Measurements from ENCODE around the gene INPP5D. TPM values are rescaled to one million over a fixed set of nuclear protein-coding genes. Genes with fewer than 3 reads are reported as not detected.

INPP5D gene
- total and polyA plus RNA-seq, 2 of the 13 experiments (the other 11 are each of a cell fraction or from before 2014, with no cell fraction given): 16.7 to 18.0 TPM

DNA sequence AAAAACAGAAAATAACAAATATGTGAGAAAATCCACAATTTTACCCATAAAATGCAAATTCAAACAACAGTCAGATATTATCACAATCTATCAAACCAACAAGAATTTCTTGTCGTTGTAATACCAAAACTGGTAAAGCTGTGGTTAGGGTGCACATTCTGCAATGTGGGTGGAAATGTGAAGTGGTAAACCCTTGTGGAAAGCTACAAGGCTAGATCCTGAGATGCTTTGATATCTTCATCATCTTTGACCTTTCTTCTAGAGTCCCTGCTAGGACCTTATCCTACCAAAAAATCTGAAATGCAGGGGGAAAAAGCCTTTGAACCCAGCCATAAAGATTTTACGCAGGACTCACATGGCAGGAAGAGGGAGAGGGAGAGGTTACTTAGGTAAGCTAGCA is 174.1 kb downstream of the INPP5D start:
- no peaks in the 10 kb centered on the region for H3K79me2 ChIP-seq (ENCODE audit: insufficient read depth, low read length)
- no peak overlapping the region for H3K4me3 ChIP-seq (replicated peaks in 1 of 3; ENCODE audit: insufficient read depth in 1 of 3, low read depth in 2 of 3, low read length in 3 of 3)
- H2AFZ ChIP-seq (ENCODE audit: low read length): no peak overlapping the region
- intact Hi-C loops (cut with micrococcal nuclease; ENCODE audit: unreplicated experiment): no loop called here
- peaks cover 24% of the 10 kb centered on the region for H3K4me1 ChIP-seq (ENCODE audit: insufficient read depth, low read length)
- TF ChIP-seq ZFP90 (CRISPR knock-in tag; IDR thresholded peaks at IDR 0.05; ENCODE audit: borderline replicate concordance) (no peak), EHMT2 (IDR thresholded peaks at IDR 0.05; ENCODE audit: borderline replicate concordance, low read depth, low read length) (no peak), ZNF530 (CRISPR knock-in tag; IDR thresholded peaks at IDR 0.05; ENCODE audit: low read depth) (no peak), WIZ (CRISPR knock-in tag; IDR thresholded peaks at IDR 0.05) (no peak), ZNF569 (CRISPR knock-in tag; IDR thresholded peaks at IDR 0.05; ENCODE audit: borderline replicate concordance) (no peak), ZNF20 (CRISPR knock-in tag; IDR thresholded peaks at IDR 0.05) (no peak), LCORL (IDR thresholded peaks at IDR 0.05) (no peak), LCORL (CRISPR knock-in tag; IDR thresholded peaks at IDR 0.05) (no peak), CEBPB (IDR thresholded peaks at IDR 0.05; ENCODE audit: borderline replicate concordance, low read depth, low read length) (no peak), RBM39 (IDR thresholded peaks at IDR 0.05; ENCODE audit: low read depth, low read length, poor library complexity, severe bottlenecking) (no peak), PLRG1 (conservative IDR thresholded peaks at IDR 0.05) (no peak), NR3C1 (CRISPR knock-in tag; IDR thresholded peaks at IDR 0.05) (no peak), ARNT2 (CRISPR knock-in tag; IDR thresholded peaks at IDR 0.05; ENCODE audit: low read depth) (no peak), ZNF205 (CRISPR knock-in tag; IDR thresholded peaks at IDR 0.05) (no peak)
- TF ChIP-seq, protein P1, sequence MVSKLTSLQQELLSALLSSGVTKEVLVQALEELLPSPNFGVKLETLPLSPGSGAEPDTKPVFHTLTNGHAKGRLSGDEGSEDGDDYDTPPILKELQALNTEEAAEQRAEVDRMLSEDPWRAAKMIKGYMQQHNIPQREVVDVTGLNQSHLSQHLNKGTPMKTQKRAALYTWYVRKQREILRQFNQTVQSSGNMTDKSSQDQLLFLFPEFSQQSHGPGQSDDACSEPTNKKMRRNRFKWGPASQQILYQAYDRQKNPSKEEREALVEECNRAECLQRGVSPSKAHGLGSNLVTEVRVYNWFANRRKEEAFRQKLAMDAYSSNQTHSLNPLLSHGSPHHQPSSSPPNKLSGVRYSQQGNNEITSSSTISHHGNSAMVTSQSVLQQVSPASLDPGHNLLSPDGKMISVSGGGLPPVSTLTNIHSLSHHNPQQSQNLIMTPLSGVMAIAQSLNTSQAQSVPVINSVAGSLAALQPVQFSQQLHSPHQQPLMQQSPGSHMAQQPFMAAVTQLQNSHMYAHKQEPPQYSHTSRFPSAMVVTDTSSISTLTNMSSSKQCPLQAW (CRISPR knock-in tag; IDR thresholded peaks at IDR 0.05): no peak
- TF ChIP-seq, protein P2, sequence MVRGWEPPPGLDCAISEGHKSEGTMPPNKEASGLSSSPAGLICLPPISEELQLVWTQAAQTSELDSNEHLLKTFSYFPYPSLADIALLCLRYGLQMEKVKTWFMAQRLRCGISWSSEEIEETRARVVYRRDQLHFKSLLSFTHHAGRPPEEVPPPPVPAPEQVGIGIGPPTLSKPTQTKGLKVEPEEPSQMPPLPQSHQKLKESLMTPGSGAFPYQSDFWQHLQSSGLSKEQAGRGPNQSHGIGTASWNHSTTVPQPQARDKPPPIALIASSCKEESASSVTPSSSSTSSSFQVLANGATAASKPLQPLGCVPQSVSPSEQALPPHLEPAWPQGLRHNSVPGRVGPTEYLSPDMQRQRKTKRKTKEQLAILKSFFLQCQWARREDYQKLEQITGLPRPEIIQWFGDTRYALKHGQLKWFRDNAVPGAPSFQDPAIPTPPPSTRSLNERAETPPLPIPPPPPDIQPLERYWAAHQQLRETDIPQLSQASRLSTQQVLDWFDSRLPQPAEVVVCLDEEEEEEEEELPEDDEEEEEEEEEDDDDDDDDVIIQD (CRISPR knock-in tag; IDR thresholded peaks at IDR 0.05; ENCODE audit: low read depth): no peak
- TF ChIP-seq, protein P3, sequence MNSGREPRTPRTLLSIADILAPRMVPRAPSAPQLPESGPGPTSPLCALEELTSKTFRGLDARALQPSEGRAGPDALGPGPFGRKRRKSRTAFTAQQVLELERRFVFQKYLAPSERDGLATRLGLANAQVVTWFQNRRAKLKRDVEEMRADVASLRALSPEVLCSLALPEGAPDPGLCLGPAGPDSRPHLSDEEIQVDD (CRISPR knock-in tag; IDR thresholded peaks at IDR 0.05; ENCODE audit: borderline replicate concordance): no peak
- TF ChIP-seq, protein P4, sequence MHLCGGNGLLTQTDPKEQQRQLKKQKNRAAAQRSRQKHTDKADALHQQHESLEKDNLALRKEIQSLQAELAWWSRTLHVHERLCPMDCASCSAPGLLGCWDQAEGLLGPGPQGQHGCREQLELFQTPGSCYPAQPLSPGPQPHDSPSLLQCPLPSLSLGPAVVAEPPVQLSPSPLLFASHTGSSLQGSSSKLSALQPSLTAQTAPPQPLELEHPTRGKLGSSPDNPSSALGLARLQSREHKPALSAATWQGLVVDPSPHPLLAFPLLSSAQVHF (CRISPR knock-in tag; IDR thresholded peaks at IDR 0.05): no peak
- in situ Hi-C loops (cut with HindIII; ENCODE audit: extremely low pct_ligation_motif_present, low pct_unique_long_range_greater_than_20kb): no loop called here
- FAIRE-seq (no peak), ATAC-seq (no peak), DNase-seq (ENCODE audit: low spot score) (no peak)
- ChIA-PET CTCF (ENCODE audit: low intra/inter-chr PET ratio, low total read pairs) (no interaction called here), POLR2A (no interaction called here)
- H3K9me3 ChIP-seq (ENCODE audit: low read length): no peaks in the 10 kb centered on the region
- no peaks in the 10 kb centered on the region for H4K20me1 ChIP-seq (ENCODE audit: insufficient read depth, low read length)
- H3K9ac ChIP-seq (ENCODE audit: insufficient read depth, low read depth, low read length): no peak overlapping the region
- BruUV-seq (replicated peaks): no TSS peak
- H3K4me2 ChIP-seq (ENCODE audit: low read depth, low read length): no peak overlapping the region
- H3K27me3 ChIP-seq (ENCODE audit: control insufficient read depth in 1 of 2, insufficient read depth in 2 of 2, low read length in 2 of 2): peaks cover 0 to 3% of the 10 kb centered on the region in 2 experiments; a peak in 1 of 5 replicates
- no peaks in the 10 kb centered on the region for H3K36me3 ChIP-seq (replicated peaks in 1 of 2; ENCODE audit: control insufficient read depth in 1 of 2, insufficient read depth in 2 of 2, low read length in 2 of 2)
- 26% methylated on average over 2 of the region's 2 CpGs for WGBS (ENCODE audit: low lambda C conversion rate)
- H3K27ac ChIP-seq (ENCODE audit: extremely low read length, insufficient read depth, low read length): no peak overlapping the region
